Smooth muscle cell (in vitro differentiated cells): ENCODE data around the gene EIF2A. TPM values are rescaled to one million over a fixed set of nuclear protein-coding genes. Genes with fewer than 3 reads are reported as not detected.

Source experiments
- DNase-seq: peaks from one replicate; lab custom pipeline; 2025; ENCODE audit not compliant: unreplicated experiment; lab: John Stamatoyannopoulos, UW
- H2AFZ ChIP-seq: fragments of 200-600 bp; sonication (generic); 2 replicates; pipeline ENCODE4 v1.6.0; 2016; ENCODE audit warnings: antibody characterized with exemption, low read depth, mild to moderate bottlenecking
- H3F3A ChIP-seq: fragments of 200-600 bp; sonication (generic); 2 replicates; pipeline ENCODE4 v1.6.0; 2017; ENCODE audit warnings: antibody characterized with exemption, low read depth
- H3K27ac ChIP-seq: fragments of 200-600 bp; sonication (generic); 2 replicates; pipeline ENCODE4 v1.5.1; 2016; ENCODE audit warnings: low read depth, mild to moderate bottlenecking
- H3K27me3 ChIP-seq: fragments of 200-600 bp; sonication (generic); 2 replicates; pipeline ENCODE4 v1.6.1; 2016; ENCODE audit warnings: low read depth, mild to moderate bottlenecking
- H3K36me3 ChIP-seq: fragments of 200-600 bp; sonication (generic); 2 replicates; pipeline ENCODE4 v1.5.1; 2016; ENCODE audit warnings: low read depth
- H3K4me1 ChIP-seq: fragments of 200-600 bp; sonication (generic); 2 replicates; pipeline ENCODE4 v1.5.1; 2016; ENCODE audit warnings: low read depth
- H3K4me2 ChIP-seq: fragments of 200-600 bp; sonication (generic); 2 replicates; pipeline ENCODE4 v1.6.0; 2016; ENCODE audit warnings: mild to moderate bottlenecking
- H3K4me3 ChIP-seq: fragments of 200-600 bp; sonication (generic); 2 replicates; pipeline ENCODE4 v1.5.1; 2016; ENCODE audit warnings: mild to moderate bottlenecking
- H3K79me2 ChIP-seq: fragments of 200-600 bp; sonication (generic); 2 replicates; pipeline ENCODE4 v1.6.0; 2016; ENCODE audit warnings: low read depth, mild to moderate bottlenecking
- H3K9ac ChIP-seq: fragments of 200-600 bp; sonication (generic); 2 replicates; pipeline ENCODE4 v1.6.0; 2016; ENCODE audit warnings: low read depth
- H3K9me3 ChIP-seq: fragments of 200-600 bp; sonication (generic); replicated peaks from 2 replicates; pipeline ENCODE4 v1.5.1; 2016; ENCODE audit warnings: low read depth
- H4K20me1 ChIP-seq: fragments of 200-600 bp; sonication (generic); 2 replicates; pipeline ENCODE4 v1.6.0; 2016; ENCODE audit warnings: low read depth
- CTCF ChIP-seq: fragments of 200-600 bp; sonication (generic); IDR thresholded peaks from 2 replicates; pipeline ENCODE4 v1.5.1; 2017; ENCODE audit warnings: borderline replicate concordance, mild to moderate bottlenecking, antibody characterized with exemption; ENCODE audit not compliant: insufficient read depth, poor library complexity, severe bottlenecking
- WGBS: methylation state at CpG from one replicate; pipeline ENCODE4 v1.1.7; 2016; ENCODE audit warnings: low lambda C conversion rate; 5-methylcytosine and 5-hydroxymethylcytosine counted together
- polyA plus RNA-seq: library from polyadenylated mRNA; unstranded; fragments of >200 nt; fragmentation: Nextera tagmentation; extraction: Ambion mirVana; gene quantifications from 2 replicates; pipeline ENCODE4 v1.2.1, GENCODE V29; 2016
- total RNA-seq: library from RNA; depleted of rRNA; stranded (reverse); fragments of >200 nt; gene quantifications from 2 replicates; pipeline ENCODE4 v1.2.3, GENCODE V29; 2014

EIF2A gene
- total and polyA plus RNA-seq, 2 experiments from 2014 or later = 34.0 to 166 TPM

- Histone ChIP-seq H3K79me2 (no peaks in the 10 kb centered on the region), H3K36me3 (no peaks in the 10 kb centered on the region), H3K9ac (no peak overlapping the region), H3K27ac (no peak overlapping the region), H3F3A (no peaks in the 10 kb centered on the region), H3K27me3 (no peaks in the 10 kb centered on the region), H2AFZ (no peak overlapping the region), H3K4me2 (no peak overlapping the region), H3K9me3 (no peaks in the 10 kb centered on the region), H4K20me1 (no peaks in the 10 kb centered on the region), H3K4me3 (no peak overlapping the region), H3K4me1 (no peaks in the 10 kb centered on the region)
- WGBS = 93% methylated on average over 4 of the region's 4 CpGs
- no peak for DNase-seq
- no peak for TF ChIP-seq CTCF
These were observed 31.4 kb upstream of the EIF2A start for GRCh38 chr3:150515210-150515609.

- Histone ChIP-seq H3K27me3 (no peaks in the 10 kb centered on the region), H3K4me1 (no peaks in the 10 kb centered on the region), H4K20me1 (no peaks in the 10 kb centered on the region), H3K36me3 (no peaks in the 10 kb centered on the region), H3K79me2 (no peaks in the 10 kb centered on the region), H3K9me3 (no peaks in the 10 kb centered on the region), H3F3A (no peaks in the 10 kb centered on the region), H3K9ac (peak overlapping the region; percentile 35), H3K27ac (peak overlapping the region; percentile 76), H3K4me3 (no peak overlapping the region), H3K4me2 (no peak overlapping the region), H2AFZ (no peak overlapping the region)
- WGBS = 86% methylated on average over 3 of the region's 3 CpGs
- DNase-seq = no peak
- TF ChIP-seq CTCF = no peak
These were observed 27.6 kb upstream of the EIF2A start for GRCh38 chr3:150519026-150519425.

- H4K20me1 ChIP-seq = no peaks in the 10 kb centered on the region
- H2AFZ ChIP-seq = no peak overlapping the region
- no peak for DNase-seq
- no peaks in the 10 kb centered on the region for H3K36me3 ChIP-seq
- no peaks in the 10 kb centered on the region for H3F3A ChIP-seq
- no peak overlapping the region for H3K9ac ChIP-seq
- H3K79me2 ChIP-seq = no peaks in the 10 kb centered on the region
- H3K4me2 ChIP-seq = no peak overlapping the region
- no peak overlapping the region for H3K4me3 ChIP-seq
- H3K27ac ChIP-seq = no peak overlapping the region
- 93% methylated on average over 24 of the region's 24 CpGs for WGBS
- no peaks in the 10 kb centered on the region for H3K9me3 ChIP-seq
- H3K27me3 ChIP-seq = no peaks in the 10 kb centered on the region
- no peak for TF ChIP-seq CTCF
- no peaks in the 10 kb centered on the region for H3K4me1 ChIP-seq
These were observed 26.2 kb upstream of the EIF2A start for GRCh38 chr3:150520408-150520807.

GRCh38 chr3:150521463-150521862 lies 25.1 kb upstream of the EIF2A start:
- no peak overlapping the region for H2AFZ ChIP-seq
- H3K4me2 ChIP-seq = no peak overlapping the region
- DNase-seq = no peak

More at GRCh38 chr3:150521463-150521862, 25.1 kb upstream of the EIF2A start:
- no peak overlapping the region for H3K9ac ChIP-seq
- no peaks in the 10 kb centered on the region for H3K4me1 ChIP-seq
- 60% methylated on average over 2 of the region's 2 CpGs for WGBS
- no peaks in the 10 kb centered on the region for H3K27me3 ChIP-seq
- H3F3A ChIP-seq = no peaks in the 10 kb centered on the region
- no peaks in the 10 kb centered on the region for H3K9me3 ChIP-seq
- H3K36me3 ChIP-seq = no peaks in the 10 kb centered on the region
- no peak for TF ChIP-seq CTCF
- no peak overlapping the region for H3K4me3 ChIP-seq
- H3K79me2 ChIP-seq = no peaks in the 10 kb centered on the region
- no peaks in the 10 kb centered on the region for H4K20me1 ChIP-seq
- H3K27ac ChIP-seq = no peak overlapping the region
